HG03135 (cell line): ENCODE data around the gene CCDC8.
"Not testable (repeated sequence)": the region's sequence is repeated elsewhere in the genome, so short reads cannot be mapped to it uniquely, and the experiment has no call there.

Source experiments
- ATAC-seq: cut with Tn5 transposase; IDR thresholded peaks from one replicate; pipeline ENCODE4 v1.9.1; 2021; ENCODE audit warnings: mild to moderate bottlenecking, moderate library complexity; ENCODE audit not compliant: unreplicated experiment

The CCDC8 gene

DNA sequence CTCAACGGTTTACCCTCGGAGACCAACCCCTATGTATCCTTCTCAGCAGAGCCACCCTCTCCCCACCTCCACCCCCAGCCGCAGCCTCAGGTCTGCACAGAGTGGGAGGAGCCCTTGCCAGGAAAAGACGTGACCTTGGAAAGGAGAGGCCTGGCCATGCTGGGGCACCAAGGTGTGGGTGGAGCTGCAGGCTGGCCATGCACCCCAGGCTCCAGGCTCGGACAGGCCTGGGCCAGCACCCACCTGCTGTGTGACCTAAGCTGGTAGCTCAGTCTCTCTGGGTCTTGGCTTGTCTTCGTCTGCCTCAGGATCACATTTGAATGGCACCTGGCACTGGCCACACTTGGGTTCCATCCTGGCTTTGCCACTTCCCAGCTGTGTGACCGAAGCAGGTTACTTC, 29.5 kb downstream of the CCDC8 start:
- ATAC-seq: no peak

DNA sequence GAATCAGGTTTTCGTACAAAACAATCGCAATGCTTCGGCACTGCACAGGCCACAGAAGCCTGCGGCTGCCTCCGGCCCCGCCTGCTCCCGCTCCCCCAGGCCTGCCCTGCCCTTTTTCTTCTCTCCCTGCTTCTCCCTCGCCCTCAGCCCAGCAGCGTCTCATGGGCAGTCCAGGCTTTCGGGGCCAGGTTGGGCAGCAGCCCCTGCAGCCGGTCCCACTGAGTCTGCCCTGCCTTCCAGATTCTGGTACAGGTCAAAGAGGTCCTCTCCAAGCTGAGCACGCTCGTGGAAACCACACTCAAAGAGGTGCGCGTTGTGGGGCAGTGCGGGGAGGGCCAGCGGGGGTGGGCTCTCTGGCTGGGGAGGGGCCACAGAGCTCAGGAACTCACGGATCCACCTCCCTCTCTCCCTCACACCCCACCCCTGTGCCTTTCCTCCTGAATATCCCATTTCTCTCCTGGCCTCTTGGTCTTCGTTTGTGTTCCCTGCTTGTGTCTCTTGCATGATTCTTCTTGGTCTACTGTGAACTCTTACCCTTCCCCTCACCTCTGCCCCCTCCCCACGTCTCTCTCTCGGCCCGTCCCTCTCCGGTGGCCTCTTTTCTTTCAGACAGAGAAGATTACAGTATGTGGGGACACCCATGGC, 30.1 kb downstream of the CCDC8 start:
- ATAC-seq: no peak

DNA sequence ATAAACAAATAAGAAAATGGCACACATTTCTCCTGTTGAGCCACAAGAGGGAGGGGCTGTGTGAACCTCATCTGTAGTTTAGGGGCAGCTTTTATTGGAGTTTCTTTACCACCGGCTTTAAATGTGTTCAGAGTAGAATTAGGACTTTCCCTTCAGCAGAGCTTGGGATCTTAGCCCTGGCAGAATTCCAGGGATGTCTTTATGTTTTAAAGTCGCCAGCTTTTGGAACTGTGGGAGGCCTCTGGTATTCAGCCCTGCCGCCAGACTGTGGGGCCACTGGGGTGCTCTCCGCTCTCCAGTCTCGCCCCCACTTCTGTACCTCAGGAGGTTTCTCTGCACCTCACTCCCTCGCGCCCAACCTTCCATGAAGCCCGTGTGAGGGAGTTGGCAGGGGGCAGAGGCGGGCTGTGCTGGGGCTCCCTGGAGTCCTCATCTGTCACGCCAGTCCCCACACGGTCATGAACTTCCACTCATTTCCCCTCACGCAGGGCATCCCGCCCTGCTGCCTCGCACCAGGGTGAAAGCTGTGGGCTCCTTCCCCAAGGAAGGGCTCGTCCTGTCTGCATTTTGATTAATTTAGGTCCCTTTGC, 31.5 kb downstream of the CCDC8 start:
- ATAC-seq: no peak

DNA sequence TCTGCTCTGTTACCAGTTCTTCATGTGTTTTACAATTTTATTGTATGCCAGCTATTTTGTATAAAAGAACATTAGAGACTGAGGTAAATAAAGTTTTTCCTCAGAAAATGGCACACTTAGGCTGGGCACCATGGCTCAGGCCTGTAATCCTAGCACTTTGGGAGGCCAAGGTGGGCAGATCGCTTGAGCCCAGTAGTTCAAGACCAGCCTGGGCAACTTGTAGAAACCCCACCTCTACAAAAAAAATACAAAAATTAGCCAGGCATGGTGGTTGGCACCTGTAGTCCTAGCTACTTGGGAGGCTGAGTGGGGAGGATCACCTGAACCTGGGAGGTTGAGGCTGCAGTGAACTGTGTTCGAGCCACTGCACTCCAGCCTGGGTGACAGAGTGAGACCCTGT, 32.0 kb downstream of the CCDC8 start:
- no peak for ATAC-seq

DNA sequence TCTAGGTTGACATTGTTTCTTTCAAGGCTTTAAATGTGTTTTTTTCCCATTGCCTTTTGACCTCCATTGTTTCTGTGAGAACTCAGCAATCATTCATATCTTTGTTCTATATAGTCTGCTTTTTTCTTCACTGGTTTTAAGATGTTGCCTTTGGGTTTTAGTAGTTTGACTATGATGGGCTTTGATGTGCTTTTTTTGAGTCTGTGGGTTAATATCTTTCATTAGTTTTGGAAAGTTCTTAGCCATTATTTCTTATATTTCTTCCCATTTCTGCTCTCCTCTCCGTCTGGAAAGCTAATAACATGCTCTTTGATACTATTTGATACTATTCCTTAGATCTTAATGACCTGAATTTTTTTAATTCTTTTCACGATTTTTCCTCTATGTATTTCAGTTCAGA, 32.7 kb downstream of the CCDC8 start:
- no peak for ATAC-seq

DNA sequence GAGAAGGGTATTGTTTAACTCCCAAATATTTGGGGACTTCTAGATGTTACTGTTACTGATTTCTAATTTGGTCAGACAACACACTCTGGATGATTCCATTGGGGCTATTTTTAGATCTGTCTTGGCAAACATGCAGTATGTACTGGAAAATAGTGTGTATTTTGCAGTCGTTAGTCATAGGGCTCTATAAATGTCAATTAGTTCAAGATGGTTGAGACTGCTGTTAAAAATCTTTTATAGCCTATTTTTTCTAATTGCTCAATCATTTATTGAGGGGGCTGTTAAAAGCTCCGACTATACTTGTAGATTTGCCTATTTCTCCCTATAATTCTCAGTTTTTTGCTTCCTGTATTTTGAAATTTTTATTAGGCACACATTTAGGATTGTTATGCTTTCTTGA, 35.1 kb downstream of the CCDC8 start:
- no peak for ATAC-seq

DNA sequence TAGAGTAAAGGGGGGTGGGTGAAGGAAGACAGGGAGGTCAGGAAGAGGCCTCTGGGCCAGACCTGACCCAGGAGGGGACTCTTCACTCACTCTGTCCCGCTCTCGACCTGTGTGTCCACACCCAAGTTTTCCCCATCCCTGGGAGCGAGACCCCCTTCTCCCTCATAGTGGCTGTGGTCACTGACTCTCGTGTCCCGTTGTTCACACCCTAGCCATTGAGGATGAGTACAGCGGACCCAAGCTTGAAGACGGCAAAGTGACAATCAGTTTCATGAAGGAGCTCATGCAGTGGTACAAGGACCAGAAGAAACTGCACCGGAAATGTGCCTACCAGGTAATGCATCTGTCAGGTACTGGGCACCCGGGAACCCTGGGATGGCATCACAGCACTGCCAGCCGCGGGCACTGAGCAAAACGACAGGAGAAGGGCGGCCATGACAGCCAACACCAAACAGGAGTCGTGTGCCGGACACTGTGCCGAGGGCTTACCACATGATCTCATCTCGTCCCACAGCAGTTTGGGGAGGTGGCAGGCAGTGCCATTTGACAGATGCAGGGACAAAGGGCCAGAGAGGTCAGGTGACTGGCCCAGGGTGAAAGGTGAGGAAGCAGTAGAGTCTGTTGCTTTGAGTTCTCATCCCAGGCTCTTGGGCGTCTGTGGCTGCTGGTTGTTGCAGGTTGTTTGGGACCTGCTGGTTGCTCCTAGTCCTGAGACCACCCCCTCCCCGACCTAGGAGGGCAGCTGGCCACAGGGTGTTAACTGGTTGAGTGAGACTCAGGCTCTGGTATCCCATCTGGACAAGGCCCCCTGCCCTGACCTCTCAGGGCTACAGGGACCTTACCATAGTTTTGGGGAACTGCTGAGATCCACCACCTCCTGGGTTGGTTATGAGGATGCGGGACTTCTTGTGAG, 36.9 kb downstream of the CCDC8 start:
- ATAC-seq: no peak

DNA sequence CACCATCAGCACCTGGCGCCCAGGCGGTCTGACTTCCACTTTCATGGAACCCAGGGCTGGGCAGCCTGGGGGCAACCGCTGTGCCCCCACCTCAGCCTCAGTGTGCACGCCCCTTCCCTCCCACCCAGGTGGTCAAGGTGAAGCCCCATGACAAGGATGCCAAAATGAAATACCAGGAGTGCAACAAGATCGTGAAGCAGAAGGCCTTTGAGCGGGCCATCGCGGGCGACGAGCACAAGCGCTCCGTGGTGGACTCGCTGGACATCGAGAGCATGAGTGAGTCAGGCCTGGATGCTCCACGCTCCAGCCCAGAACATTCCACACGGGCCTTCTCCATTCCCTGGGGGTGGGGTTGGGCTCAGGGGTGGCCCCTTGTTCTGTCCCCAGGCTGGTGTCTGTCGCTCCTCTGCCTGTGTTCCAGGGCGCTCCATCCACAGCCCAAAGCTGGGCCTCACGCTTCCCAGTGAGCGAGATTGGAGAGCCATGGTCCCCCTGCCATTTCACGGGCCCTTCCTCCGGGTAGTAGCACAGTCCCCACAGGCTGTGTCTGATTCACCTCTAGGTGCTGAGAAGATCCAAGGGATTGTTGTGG, 37.8 kb downstream of the CCDC8 start:
- ATAC-seq: not testable (repeated sequence)

DNA sequence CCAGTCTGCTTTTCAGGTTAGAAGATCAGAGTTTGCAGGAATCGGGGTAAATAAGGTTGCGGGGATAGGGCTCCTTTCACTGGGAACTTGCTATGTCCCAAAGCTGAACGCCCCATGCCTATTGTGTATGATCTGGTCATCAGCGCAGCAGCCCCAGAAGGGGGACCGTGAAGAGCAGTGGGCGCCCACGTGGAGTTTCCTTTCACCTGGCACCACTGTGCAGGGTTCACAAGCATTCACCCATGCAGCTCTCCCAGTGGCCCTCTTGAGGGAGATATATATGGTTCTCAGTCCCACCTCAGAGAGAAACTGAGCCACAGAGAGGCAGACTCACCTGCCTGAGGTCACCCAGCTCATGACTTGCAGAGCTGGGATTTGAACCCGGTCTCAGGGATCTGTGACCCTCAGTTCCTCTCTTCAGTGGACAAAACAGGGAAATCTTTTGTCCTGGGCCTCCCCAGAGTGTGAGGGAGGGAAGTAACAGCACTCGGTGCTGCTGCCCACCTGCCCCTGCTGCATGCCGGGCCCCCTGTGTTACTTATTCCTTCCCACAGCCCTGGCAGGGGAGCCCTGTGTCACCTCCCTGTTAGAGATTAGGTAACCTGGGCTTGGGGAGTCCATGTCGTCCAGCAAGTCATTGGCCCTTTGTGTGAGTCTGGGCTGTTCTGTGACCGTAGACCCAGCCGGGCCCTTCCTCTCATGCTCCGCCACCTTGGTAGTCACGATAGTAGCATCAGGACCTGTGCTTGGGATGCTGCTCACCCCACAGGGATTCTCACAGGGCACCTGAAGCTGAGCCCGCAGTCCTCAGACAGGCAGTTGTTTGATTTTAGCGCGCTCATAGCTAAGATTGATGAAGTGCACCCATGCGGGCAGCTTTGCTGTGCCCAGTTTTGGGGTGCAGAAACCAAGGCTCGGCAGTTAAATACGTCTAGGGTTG, 38.6 kb downstream of the CCDC8 start:
- ATAC-seq: no peak

DNA sequence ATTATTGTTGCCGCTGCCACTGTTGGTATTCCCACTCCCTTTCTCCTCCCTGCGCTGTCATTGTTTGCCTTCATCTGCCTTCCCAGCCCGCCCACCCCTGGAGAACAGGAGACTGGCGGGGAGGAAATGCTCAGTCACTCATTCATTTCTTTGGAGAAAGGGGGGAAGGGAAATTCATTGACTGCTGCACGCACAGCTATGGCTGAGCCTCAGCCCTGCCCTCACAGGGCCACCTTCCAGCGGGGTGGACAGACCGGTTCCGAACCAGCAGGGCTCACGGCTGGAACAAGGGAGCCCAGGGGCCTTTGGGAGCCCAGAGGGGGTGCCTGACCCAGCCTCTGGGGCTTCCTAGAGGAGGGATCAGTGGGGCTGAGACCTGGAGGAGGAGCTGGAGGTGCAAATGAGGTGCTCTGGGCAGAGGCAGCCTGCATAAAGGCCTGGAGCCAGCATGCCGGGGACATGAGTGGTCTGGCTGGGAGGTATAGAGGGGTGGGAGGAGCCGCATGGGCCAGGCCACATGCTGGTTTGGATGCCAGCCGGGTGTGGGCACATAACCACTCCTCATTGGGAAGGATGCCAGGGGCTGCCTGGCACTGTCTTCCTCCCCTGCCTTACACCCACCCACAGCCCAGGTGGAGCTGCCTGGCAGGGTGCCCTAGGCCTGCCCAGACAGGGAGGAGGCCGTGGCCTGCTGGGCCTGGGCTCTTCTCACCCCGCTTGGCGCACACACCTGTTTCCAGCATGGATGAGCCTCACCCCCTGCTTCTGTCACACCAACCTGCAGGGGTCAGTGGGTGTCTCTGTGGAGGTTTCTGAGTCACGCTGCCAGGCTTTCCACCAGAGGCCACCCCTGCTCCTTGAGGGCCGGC, 39.6 kb downstream of the CCDC8 start:
- ATAC-seq: no peak

DNA sequence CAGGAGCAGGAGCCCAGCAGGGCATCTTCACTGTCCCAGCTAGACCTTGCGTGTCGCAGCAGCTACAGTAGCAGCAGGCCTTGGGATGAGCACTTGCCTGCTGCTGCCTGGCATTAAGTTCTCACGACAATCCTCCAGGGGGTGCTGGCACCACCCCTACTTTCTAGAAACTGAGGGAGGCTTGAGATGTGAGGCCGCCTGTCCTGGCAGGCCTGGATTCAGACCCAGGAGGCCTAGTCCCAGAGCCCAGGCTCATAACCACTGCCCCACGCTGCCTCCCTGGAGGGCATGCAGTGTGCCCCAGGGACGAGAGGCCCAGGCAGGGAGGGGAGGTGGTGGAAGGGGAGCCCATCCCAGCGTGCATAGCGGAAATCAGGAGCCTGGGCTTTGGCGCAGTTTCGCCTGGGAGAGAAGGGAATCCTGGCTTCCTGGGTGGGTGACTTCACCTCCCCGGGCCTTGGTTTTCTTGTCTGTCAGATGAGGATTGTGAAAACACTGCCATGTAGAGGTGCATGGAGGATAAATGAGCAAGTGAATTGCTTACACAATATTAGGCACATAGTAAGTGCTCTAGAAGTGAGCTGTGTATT, 40.4 kb downstream of the CCDC8 start:
- no peak for ATAC-seq

DNA sequence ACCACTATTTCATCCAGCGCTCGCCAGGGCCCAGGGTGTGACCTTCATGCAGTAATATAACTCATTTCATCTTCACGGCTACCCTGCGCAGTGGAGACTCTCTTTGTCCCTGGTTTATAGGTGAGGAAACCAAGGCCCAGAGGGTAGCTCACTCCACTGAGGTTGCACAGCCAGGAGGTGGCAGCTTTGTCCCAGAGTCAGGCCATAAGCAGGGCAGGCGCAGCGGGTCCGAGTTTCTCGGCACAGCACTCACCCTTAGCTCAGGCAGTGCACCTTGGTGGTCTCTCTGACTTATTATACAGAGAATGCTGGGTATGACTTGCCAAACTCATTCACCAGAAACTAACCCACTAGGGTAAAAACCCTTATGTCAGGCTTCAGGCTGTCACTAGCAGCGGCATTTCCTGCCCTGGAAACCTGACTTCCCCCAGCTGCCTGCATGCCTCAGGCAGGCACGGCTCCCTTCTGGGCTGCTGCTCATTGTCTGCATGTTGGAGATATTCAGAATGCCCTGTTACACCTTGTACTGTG, 41.9 kb downstream of the CCDC8 start:
- ATAC-seq: no peak

DNA sequence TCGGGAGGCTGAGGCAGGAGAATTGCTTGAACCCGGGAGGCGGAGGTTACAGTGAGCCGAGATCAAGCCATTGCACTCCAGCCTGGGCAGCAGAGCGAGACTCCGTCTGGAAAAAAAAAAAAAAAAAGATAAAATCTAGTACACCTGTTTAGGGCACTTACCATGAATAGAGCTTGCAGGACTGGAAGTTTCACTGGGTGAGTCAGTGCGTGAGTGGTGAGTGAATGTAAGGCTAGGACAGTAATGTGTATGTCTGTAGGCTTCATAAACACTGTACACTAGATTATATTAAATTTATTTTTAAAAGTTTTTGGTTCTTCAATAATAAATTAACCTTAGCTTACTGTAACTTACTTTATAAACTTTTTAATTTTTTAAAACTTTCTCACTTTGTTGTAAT, 43.5 kb downstream of the CCDC8 start:
- no peak for ATAC-seq

DNA sequence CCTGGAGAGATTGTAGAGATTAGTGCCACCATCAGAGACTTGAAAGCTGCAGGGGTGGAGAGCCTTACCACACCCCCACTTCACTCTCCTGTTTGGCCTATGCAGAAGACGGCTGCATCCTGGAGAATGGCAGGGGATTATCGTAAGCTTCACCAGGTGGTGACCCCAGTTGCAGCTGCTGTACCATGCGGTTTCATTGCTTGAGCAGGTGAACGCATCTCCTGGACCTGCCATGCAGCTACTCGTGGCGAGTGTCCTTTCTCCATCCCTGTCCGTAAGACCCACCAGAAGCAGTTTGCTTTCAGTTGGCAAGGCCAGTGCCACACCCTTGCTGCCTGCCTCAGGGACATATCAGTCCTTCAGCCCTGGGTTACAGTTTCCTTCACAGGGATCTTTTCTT, 45.2 kb downstream of the CCDC8 start:
- ATAC-seq: no peak

DNA sequence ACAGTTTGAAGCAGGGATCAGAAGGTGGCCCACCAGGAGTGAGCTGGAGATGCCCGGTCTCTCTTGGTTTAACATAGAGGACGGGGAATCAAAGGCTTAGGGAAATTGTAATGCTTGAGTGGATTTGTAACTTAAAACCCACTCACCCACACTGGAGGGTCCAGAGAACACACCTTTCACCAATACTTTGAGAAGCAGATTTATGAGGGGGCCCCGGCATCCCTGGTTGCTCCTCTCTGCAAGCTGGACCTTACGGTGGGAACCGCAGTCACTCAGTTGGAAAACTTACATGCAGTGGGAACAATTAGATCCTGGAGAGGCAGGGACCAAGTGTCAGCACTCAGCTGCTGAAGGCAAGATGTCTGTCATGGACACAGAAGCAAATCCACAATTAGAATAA, 45.9 kb downstream of the CCDC8 start:
- no peak for ATAC-seq

DNA sequence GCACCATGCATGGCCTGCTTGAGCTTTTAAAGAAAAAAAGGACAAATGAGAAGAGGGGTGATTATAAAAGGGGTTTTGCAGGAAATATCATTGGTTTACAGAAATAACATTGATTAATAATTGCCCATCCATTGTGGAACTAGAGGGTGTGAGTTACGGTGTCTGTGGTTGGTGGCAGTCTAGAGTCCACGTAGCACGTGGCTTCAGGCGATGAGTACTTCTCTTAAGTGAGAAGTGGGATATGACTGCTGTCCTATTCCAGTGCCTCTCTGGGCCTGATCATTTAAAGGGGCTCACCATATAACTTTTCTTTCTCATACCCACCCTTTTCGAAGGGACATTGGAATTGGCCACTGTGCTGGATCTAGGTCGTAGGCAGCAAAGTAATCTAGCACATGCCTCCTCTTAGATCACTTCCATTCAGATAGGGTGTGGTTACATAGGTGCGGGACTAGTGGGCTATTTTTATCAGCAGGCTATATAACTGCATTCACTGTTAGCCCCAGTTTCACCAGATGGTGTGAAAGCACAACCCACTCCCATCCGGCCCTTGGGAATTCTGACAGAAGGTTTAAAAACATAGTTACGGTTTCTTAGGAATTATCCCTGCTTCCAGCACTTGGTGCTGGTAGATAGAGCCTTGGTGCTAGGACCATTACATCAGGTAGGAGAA, 46.6 kb downstream of the CCDC8 start:
- no peak for ATAC-seq

DNA sequence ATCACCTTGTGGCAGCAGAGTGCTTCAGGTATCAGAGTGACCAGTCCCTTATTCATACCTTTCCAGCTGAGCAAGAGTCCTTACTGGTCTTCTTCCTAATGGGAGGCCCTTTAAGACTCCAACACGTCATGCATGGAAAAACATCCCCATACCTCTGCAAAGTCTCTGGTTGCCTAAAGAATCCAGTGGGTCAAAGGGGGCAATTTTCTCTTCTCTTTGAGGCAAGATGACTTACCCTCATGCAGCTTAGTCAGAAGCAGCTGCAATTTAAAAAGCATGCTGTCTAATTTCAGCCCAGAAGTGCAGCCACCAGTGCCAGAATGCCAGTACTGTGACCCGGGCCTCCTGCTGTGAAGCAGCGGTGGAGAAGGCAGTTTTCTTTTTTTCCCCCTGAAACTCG, 47.8 kb downstream of the CCDC8 start:
- no peak for ATAC-seq

DNA sequence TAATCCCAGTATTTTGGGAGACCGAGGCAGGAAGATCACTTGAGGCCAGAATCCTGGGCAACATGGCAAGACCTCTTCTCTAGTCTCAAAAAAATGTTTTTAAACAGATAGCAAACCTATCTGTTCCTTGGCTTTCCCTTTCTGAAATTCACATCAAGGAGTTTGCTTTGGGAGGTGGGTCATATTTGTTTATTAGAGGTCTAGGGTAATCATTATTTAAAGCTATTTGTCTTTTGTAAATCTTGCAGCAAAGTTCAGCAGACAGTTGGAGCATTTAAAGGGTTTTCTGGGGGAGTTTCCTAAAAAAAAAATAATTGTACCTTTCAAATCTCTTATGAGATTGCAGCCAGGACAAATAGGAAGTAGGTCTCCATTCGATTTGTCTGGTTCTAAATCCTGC, 49.0 kb downstream of the CCDC8 start:
- ATAC-seq: no peak
